ENCODE data around the gene C3orf62. TPM values are rescaled to one million over a fixed set of nuclear protein-coding genes. Genes with fewer than 3 reads are reported as not detected.

The C3orf62 gene
- total and polyA plus RNA-seq, 2 experiments from 2014 or later, result 3.3 to 4.5 TPM

DNA sequence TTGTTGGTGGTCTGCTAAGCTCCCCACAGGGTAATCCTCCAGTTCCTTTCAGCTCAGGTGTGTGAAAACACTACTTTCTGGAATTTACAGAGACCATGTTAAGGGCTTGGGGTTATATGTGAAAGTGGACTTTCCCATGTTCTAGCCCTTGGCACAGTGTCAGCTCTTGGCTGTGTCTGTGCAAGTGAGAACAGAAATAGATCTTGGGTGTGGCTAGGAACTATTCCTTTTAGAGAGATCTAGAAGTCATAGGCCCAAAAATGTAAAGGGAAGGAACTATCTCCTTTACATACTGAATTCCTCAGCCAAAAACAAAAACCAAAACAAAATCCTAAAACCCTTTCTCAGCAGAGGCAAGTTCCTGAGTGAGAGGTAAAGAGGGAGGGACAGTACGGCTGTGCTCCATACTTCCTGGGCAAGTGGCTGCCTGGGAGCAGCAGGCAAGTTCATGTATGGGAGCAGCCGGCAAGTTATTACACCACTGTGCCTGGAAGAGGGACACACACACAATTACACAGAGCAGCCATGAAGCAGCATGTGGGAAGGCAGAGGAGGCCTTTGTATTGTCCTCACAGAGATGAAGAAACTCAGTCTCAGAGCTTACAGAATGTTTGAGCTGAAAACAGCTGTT, 19.9 kb upstream of the C3orf62 start:
- no peak overlapping the region for H3K27ac ChIP-seq
- no peak for DNase-seq (ENCODE audit: low spot score)

DNA sequence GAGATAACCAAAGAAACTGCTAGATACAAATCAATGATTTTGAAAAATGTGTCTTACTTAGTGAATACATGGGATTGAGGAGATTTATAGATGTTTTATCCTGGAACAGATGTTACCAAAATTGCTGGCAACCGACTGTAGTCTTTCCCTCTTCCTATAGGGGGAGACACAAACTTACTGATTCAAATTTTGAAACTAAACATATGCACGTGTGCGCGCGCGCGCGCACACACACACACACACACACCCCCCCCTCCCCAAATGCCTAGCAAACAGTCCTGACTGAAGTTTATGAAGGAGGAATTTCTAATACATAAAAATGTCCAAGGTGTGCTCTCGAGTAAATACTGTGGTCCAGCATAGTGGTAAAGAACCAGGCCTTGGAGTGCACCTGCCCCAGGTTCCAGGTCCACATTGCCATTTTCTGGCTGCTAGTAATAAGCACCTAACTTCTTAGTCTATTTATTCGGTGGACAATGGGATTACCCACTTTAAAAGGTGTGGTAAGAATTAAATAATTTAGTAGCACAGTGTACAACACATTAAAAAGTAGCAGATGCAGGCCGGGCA, 18.5 kb upstream of the C3orf62 start:
- Histone ChIP-seq H3K4me3 (no peak overlapping the region), H3K9me3 (ENCODE audit: low read depth) (no peaks in the 10 kb centered on the region), H3K4me2 (no peak overlapping the region), H3K9me2 (replicated peaks; ENCODE audit: insufficient read depth) (no peaks in the 10 kb centered on the region), H4K20me1 (ENCODE audit: insufficient read depth, poor library complexity, severe bottlenecking) (no peaks in the 10 kb centered on the region), H3K4me1 (ENCODE audit: insufficient read depth) (no peaks in the 10 kb centered on the region), H3K79me2 (no peaks in the 10 kb centered on the region), H3K27me3 (no peaks in the 10 kb centered on the region), H3K36me3 (replicated peaks; ENCODE audit: insufficient read depth, low read depth) (no peaks in the 10 kb centered on the region), H3K27ac (no peak overlapping the region), H2AFZ (no peak overlapping the region)
- TF ChIP-seq, protein P1, sequence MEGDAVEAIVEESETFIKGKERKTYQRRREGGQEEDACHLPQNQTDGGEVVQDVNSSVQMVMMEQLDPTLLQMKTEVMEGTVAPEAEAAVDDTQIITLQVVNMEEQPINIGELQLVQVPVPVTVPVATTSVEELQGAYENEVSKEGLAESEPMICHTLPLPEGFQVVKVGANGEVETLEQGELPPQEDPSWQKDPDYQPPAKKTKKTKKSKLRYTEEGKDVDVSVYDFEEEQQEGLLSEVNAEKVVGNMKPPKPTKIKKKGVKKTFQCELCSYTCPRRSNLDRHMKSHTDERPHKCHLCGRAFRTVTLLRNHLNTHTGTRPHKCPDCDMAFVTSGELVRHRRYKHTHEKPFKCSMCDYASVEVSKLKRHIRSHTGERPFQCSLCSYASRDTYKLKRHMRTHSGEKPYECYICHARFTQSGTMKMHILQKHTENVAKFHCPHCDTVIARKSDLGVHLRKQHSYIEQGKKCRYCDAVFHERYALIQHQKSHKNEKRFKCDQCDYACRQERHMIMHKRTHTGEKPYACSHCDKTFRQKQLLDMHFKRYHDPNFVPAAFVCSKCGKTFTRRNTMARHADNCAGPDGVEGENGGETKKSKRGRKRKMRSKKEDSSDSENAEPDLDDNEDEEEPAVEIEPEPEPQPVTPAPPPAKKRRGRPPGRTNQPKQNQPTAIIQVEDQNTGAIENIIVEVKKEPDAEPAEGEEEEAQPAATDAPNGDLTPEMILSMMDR (IDR thresholded peaks at IDR 0.05; ENCODE audit: poor library complexity), result peak; percentile 55
- no peak for TF ChIP-seq EZH2 (IDR thresholded peaks at IDR 0.05; ENCODE audit: borderline replicate concordance)
- DNase-seq (ENCODE audit: low spot score), result no peak
- WGBS (ENCODE audit: low lambda C conversion rate, missing lambda C conversion rate), result 93% methylated on average over 11 of the region's 11 CpGs

More for the DNA sequence above, 19.9 kb upstream of the C3orf62 start:
- Histone ChIP-seq H3K9me2 (replicated peaks; ENCODE audit: insufficient read depth) (no peaks in the 10 kb centered on the region), H3K27me3 (no peaks in the 10 kb centered on the region), H3K79me2 (no peaks in the 10 kb centered on the region), H2AFZ (no peak overlapping the region), H3K4me1 (ENCODE audit: insufficient read depth) (no peaks in the 10 kb centered on the region), H3K4me2 (no peak overlapping the region), H3K4me3 (no peak overlapping the region), H4K20me1 (ENCODE audit: insufficient read depth, poor library complexity, severe bottlenecking) (no peaks in the 10 kb centered on the region), H3K9me3 (ENCODE audit: low read depth) (no peaks in the 10 kb centered on the region), H3K36me3 (replicated peaks; ENCODE audit: insufficient read depth, low read depth) (no peaks in the 10 kb centered on the region)
- TF ChIP-seq EZH2 (IDR thresholded peaks at IDR 0.05; ENCODE audit: borderline replicate concordance) (no peak), EZH2phosphoT487 (IDR thresholded peaks at IDR 0.05; ENCODE audit: low read depth, severe bottlenecking, unreplicated experiment) (no peak)
- TF ChIP-seq, protein P1 (IDR thresholded peaks at IDR 0.05; ENCODE audit: poor library complexity), result no peak
- WGBS (ENCODE audit: low lambda C conversion rate, missing lambda C conversion rate), result 100% methylated on average over 2 of the region's 2 CpGs

DNA sequence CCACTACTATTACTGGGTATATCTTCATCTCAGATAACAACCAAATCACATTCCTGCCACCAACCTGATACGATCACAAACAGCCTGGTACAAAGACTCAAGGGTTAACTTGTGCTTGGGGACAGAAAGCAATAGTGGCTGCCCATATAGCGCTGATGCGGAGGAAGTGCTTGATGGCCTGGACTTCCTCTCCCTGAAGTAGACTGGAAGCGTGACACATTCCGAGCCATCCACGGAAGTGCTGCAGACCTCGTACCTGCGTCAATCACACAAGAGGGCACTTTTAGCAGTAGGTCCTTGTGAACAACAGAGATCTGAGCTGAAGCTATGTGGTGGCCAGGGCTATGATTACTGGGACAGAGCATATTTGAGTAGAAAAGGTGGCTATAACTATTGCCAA, 17.3 kb upstream of the C3orf62 start:
- H3K4me1 ChIP-seq (ENCODE audit: insufficient read depth), result no peaks in the 10 kb centered on the region
- no peaks in the 10 kb centered on the region for H3K79me2 ChIP-seq
- H3K36me3 ChIP-seq (replicated peaks; ENCODE audit: insufficient read depth, low read depth), result no peaks in the 10 kb centered on the region
- no peaks in the 10 kb centered on the region for H3K9me3 ChIP-seq (ENCODE audit: low read depth)
- H2AFZ ChIP-seq, result no peak overlapping the region
- H4K20me1 ChIP-seq (ENCODE audit: insufficient read depth, poor library complexity, severe bottlenecking), result no peaks in the 10 kb centered on the region
- no peaks in the 10 kb centered on the region for H3K27me3 ChIP-seq
- no peak overlapping the region for H3K27ac ChIP-seq
- TF ChIP-seq, protein P1 (IDR thresholded peaks at IDR 0.05; ENCODE audit: poor library complexity), result no peak
- TF ChIP-seq EZH2 (IDR thresholded peaks at IDR 0.05; ENCODE audit: borderline replicate concordance) (no peak), EZH2phosphoT487 (IDR thresholded peaks at IDR 0.05; ENCODE audit: low read depth, severe bottlenecking, unreplicated experiment) (no peak)
- no peaks in the 10 kb centered on the region for H3K9me2 ChIP-seq (replicated peaks; ENCODE audit: insufficient read depth)
- no peak for DNase-seq (ENCODE audit: low spot score)
- WGBS (ENCODE audit: low lambda C conversion rate, missing lambda C conversion rate), result 98% methylated on average over 8 of the region's 8 CpGs
- H3K4me2 ChIP-seq, result no peak overlapping the region
- no peak overlapping the region for H3K4me3 ChIP-seq
